HG02588 (cell line): ENCODE data around the gene YWHAQ.
A peak's percentile ranks its signal among the peaks of the same experiment; 100 is the strongest.
"Not testable (repeated sequence)": the region's sequence is repeated elsewhere in the genome, so short reads cannot be mapped to it uniquely, and the experiment has no call there.

ENCODE experiments used
- ATAC-seq: cut with Tn5 transposase; IDR thresholded peaks from one replicate; pipeline ENCODE4 v1.9.1; 2021; ENCODE audit warnings: mild to moderate bottlenecking, moderate library complexity; ENCODE audit not compliant: unreplicated experiment

YWHAQ gene

DNA sequence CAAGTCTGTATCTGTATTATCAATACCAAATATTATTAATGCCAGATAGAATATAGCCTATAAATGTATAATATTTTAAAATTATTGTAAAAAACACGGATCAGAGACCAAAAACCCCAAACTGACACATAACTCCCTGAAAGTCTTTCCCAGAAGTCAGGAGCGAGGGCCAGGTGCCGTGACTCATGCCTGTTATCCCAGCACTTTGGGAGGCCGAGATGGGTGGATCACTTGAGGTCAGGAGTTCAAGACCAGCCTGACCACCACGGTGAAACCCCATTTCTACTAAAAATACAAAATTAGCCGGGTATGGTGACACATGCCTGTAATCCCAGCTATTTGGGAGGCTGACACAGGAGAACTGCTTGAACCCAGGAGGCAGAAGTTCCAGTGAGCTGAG, 35.5 kb downstream of the YWHAQ start:
- ATAC-seq, result not testable (repeated sequence)

DNA sequence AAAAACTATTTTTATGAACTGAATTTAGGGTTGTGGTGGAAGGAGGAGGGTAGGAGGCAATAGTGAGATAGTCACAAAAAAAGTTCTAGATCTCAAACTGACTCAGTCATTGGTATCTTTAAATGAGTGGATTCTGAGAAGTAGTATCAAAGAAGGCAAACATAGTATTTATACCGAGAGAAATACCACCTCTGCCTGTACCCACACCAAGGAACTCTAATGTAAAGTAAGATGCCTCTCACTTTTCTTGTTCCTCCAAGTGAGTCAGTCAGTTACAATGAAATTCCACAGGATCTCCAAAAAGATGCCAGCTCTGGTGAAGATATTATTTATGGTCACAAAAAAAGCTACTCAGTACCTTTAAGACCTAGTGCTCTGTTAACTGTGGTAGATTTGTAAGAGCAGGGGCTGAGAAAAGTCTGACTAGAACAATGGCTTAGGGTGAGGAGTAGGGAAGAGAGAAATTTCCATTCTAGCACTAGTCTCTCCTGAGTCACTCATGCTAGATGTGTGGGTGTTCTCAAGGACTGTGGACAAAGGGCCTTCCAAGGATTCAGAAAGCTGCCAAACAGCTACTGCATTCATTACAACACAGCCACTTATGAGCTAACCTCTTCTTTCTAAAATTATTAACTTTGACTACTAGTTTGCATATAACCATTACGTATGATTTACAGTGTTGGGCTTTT, 36.3 kb downstream of the YWHAQ start:
- ATAC-seq, result no peak

DNA sequence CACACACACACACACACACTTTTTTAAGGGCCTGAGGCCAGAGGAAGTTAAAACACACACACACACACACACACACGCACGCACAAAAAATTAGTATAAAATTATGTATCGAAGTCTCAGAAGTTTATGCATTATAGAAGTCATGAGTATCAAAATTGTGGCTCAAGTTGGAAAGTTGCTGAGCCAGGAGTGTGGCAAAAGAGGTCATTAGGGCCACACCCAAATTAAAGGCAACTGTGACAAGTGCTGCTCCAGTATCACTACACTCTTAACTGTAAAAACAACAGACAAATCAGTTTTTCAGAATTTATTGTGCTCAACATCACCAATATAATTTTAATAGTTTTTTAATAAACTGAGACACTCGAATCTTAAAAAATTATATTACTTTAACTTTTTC, 36.9 kb downstream of the YWHAQ start:
- ATAC-seq, result no peak

DNA sequence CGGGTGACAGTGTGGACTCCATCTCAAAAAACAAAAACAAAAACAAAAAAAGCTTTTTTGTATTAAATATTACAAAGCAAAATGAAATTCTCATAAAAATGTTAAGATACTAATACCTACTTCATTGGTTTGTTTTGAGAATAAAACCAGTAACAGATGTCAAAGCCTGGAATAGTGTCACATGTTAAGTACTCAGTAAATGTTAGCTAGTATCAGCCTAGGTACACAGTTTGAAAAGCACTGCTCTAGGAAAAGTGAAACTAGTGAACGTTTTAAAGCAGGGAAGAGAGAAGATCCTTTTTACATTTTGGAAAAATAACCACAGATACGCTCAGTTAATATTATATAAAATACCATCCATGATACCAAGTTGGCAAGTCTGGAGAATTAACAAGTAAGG, 38.1 kb downstream of the YWHAQ start:
- ATAC-seq, result no peak

DNA sequence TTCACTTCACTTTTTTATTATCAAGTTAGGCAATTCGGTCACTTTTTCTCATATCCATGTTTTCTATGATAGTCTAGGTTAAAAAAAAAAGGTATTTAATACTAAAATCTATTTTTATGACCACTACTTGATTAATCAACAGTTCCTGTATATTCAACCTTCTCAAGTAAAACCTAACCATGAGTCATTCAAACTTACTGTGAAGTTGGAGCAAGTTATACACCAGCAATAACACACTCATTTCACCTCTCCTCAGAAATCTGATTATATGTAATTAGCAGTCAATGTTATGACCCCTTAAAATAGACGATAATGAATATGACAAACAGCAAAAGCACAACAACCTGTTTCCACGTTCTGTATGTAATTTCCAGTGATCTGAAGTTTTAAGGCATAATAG, 40.2 kb downstream of the YWHAQ start:
- no peak for ATAC-seq

DNA sequence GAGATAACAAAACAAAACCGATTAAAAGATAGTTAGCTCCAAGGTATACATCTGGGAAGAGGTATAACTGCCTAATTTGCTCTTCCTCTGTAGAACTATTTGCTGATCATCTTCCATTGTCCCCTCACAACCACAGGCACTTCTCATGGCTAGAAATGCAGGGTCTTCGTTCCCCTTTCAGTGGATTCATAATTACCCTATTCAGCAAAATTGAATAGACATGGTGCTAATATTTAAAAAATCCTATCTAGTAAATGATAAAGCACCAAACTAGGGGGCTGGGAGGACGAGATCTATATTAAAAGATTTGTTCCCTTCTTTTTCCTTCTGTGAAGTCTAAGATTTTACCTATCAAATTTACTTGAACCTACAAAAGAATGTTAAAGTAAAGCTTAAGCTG, 44.3 kb downstream of the YWHAQ start:
- no peak for ATAC-seq

DNA sequence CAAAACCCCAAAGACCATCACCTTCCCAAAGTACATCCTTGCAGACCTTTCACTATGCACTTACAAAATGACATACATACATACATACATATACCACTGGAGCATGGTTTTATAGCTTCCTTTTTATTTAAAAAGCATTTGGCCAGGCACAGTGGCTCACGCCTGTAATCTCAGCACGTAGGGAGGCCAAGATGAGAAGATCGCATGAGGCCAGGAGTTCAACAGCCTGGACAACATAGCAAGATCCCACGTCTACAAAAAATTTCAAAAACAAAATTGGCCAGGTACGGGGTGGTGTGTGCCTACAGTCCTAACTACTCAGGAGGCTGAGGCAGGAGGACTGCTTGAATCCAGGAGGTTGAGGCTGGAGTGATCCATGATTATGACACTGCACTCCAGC, 45.3 kb downstream of the YWHAQ start:
- ATAC-seq, result no peak

DNA sequence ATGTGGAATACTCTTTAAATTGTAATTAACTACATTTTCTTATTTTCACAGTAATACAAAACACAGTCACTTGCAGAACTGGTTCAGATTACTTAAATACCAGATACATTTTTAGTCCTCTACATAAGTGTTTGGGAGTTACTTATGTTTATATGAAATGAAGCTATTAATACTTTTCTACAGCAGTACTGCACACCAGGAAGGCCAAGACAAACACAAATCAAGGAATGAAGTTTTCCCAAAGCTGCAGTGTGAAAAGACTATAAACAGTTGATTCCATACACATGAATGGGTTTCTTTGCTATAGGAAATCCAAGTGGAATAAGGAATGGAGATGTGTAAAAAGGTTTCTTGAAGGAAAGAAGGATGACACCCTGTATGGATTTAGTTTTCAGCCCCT, 45.9 kb downstream of the YWHAQ start:
- not testable (repeated sequence) for ATAC-seq

DNA sequence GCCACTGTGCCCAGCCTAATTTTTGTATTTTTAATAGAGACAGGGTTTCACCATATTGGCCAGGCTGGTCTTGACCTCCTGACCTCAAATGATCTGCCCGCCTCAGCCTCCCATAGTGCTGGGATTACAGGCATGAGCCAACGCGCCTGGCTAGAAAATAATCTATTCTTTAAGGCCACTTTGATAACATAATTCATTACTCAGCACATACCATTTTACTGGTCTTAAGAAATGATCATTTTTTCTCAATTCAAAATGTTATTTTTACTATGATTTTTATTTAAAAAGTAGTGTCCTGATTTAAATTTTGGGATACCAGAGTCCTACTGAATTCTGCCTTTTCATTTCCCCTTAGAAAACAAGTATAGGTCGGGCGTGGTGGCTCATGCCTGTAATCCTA, 48.2 kb downstream of the YWHAQ start:
- no peak for ATAC-seq

DNA sequence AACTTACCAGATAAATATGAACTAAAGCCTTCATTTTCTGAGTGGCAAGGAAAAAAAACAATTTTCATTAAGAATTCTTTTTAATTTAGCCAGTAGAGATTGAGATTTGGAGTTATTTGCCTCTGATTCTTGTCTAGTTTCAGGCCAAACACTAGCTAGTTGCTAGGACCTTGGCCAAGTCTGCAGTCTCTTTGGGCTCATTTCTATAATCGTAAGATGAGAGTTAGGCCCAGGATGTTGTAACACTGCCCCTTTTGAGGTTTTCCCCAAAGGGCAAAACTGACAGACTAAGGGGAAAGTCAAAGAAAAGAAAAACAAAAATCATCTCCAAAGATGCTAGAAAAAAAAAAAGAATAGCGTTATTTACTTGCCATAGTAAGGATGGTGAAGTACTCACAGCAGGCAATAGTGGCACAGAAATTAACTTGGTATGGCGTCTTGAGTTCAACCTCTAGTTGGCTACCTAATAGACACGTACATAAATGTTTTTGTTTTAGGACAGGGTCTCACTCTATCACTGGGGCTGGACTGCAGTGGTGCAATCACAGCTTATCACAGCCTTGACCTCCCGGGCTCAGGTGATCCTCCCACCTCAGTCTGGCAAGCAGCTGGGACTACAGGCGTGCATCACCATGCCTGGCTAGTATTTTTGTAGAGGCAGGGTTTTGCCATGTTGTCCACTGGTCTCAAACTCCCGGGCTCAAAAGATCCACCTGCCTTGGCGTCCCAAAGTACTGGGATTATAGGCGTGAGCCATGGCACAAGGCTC, 52.1 kb downstream of the YWHAQ start:
- ATAC-seq, result no peak

DNA sequence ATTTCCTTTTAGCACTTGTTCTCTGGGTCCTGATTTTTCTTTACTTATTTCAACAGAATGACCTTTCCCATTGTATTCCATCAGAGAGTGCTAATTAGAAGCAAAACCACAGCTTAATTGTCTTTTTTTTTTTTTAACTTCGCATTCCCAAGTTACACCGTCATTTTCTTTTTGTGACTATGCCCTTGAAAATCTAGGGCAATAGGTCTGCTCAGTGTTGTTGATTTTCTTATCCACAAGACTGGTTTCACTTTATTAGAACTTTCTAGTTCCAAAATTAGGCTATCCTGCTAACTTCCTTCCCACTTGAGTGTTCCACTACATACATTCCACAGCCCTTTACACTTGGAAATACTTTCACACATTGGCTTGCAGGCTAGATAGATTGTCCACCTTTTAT, 56.5 kb downstream of the YWHAQ start:
- no peak for ATAC-seq

DNA sequence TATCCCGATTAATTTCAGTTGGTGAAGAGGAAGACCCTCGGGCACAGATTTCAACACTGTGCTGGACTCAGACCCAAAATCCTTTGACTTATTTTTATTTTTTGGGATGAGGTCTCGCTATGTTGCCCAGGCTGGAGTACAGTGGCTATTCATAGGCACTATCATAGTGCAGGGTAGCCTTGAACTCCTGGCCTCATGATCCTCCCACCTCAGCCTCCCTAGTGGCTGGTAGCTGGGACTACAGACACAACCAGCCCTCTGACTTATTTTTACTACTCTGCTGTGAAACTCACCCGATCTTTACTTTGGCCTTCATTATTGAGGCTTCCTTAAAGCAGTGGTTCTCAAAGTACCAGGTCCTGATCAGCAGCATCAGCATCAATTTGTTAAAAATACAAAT, 57.0 kb downstream of the YWHAQ start:
- ATAC-seq, result no peak

DNA sequence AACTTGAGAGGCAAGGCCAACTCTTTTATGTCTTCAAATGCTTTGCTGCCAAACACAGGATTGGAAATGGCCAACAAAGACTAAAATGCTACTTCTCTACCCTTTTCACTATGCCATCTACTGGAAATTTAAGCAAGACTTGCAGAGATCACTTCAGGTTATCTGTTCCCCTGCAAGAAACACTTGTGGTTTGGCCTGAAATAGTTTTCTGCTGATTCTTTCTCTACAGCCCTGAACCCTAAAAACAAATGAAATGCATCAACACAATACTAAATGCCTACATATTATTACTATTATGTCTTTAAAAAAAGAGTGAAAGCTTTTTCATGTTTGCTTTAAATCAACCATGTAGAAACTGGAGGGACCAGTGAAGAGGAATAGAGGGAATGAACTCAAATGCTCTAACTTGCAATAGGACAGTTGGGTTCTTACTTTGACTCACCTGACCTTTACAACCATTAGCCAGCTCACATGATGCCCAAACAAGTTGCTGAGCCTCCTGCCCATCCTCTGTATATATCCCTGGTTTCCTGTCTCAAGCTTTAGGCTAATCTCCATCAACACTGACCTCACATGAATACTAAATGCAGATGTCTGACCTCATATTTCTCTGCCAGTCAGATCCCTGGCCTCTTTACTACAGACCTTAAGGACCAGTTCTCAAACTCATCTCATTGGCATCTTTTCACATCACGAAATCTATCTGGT, 57.6 kb downstream of the YWHAQ start:
- ATAC-seq, result no peak

DNA sequence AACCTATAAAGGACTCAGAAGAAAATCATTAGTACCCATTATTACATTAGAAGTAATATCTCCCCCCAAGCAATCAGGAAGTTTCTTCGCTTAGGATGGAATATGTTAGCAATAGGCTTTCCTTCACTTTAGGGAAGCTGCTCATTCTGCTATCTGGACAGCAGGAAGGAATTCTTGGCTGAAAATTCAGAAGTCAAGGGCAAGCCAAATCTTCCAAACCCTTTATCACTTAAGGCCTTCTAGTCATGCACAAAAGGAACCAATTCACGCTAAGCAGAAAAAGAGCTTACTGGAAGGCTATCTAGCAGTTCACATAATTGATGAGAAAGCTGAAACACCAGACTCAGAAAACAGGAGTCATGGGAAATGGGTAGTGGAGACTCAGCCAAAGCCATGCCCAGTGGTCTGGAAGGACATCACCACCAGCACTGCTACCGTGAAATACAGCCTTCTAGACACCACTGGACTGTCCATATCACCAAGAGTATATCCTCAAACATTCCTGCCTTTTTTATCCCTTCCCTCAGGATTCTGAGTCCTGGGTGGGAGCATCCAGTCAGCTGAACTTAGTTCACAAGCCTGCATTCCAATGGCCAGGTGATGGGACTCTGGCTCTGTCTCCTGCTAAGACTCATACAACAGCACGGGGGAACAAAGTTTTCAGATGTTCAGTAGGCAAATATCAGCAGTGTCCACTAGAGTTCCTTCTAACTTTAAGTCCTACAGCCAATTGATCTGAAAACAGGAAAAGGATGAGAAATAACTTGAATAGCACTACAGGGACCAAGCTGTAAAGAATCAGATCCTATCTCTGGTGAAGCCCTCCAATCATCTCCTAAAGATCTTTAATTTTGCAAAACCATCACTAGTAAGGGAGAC, 60.4 kb downstream of the YWHAQ start:
- no peak for ATAC-seq

DNA sequence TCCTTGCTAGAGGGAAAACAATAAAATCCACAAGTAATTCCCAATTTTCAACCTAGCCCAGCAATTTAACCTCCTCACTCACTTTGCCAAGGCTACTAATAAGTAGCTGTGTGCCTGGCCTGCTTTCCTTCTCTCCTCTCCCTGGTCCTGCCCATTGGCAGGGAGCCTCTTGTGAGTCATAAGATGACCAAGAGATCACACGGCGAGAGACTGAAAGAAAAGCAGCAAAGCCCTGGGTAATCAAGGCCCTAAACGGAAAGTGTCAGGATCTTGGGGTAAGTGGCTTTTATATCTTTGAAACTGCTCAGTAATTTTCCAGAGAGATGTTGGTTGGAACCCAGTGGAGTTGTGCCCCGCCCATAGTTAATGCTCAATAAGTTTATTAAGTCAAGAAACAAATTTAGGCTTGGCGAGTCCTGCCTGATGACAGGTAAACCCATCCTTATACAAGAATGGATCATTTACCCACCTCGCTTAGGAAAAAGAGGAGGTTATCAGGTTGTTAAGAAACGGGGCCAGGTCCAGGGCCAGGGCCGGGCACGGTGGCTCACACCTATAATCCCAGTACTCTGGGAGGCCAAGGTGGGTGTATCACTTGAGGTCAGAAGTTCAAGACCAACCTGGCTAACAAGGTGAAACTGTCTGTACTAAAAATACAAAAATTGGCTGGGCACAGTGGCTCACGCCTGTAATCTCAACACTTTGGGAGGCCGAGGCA, 65.2 kb downstream of the YWHAQ start:
- ATAC-seq, result no peak

DNA sequence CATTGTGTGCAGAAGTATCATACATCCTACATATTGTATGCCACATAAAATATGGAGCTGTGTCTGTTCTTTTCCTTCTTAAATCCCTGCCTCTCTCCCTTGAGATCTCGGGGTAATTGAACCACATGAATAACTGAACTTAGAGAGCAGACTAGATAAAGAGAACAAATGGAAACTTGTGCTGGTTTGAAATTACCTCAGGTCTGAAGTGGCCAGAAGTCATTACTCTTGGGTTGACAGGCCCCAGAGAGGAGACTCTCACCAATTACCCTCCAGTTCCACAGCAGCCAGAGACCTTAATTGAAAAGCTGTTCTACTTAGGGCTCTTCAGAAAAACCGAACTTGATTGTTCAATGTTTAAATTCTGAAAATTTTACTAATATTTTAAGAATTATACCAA, 70.2 kb downstream of the YWHAQ start:
- no peak for ATAC-seq

DNA sequence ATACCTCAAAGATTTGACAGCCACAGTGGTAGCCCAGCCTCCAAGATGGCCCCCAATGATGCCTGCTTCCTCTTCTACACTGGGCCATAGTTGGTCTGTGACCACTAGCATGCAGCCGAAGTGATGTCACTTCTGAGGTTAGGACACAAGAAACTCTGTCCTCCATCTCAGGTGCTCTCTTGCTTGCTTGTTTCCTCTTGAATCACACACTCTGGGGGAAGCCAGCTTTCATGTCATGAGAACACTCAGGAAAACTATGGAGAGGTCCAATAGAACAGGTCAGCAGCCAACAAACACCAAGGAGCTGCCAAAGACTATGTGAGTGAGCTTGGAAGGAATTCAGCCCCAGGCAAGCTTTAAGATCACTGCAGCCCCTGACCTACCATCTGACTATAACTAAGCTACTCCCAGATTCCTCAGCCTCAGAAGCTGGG, 71.8 kb downstream of the YWHAQ start:
- ATAC-seq, result no peak

DNA sequence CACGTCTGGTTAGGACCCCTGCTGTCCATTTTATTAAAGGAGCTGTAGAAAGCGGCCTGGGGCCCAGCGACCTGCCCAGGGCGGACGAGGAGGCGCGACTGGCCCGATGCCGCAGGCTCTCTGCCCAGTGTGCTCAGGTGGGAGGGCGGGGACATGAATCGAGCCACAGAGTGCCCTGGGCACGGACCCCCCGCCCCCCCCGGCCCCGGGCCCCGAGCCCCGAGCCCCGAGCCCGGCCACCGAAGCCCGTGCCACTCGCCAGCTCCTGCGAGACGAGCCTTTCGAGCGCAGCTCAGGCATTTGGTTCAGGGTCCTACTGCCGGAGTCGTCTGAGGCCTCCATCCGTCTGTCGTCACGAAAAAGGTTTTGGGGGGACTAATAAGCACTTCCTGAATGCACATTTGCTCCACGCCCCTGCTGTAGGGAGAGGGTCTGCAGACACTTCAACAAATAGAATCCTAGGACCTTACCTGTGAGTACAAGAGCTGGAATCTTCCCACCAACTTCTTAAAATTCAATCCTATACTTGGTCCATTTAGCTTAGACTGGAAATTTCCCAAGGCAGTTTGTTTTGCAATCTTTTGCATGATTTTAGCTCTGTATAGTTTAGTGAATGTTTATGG, 74.6 kb downstream of the YWHAQ start:
- ATAC-seq, result no peak

DNA sequence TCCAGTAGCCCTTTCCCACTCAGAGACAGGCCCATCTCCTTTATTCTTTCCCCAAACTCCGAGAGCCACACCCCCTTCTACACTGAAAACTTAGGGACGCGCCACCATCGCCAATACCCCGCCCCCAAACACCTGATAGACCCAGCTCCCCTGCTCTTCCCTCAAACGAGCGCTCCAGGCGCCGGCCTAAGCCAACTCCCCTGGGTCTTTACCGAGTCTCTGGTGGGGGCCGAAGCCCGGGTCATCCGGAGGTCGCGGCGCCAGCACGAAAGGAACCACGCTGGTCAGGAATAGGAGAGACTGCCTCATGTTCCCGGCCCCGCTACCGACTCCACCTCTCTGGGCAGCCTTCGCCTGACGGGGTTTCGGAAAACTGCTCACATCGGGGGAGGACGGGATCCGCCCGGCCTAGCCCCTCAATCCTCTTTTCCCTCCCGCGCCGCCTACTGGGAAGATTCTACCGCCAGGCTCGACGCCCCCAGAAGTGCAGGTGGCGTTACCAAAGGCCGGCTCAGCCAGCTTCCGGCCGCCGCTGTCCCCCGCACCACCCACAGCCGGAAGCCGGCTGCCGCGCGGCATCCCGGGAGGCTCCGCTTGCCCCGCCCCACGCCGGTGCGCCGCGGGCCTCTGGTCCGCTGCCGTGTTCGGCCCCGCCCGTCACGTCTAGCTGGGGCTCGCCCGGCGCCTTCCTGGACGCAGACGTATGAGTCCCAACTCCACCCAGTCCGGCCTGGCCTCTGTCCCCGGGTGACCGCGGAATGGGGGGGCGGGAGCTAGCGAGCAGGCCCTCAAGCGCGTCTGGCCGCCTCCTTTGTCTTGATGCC, 75.3 kb downstream of the YWHAQ start, which contains the start of gene ADAM17:
TSS of gene ADAM17 (minus strand) at position 534 of the 824 bp plus-strand sequence. CDS start at position 309, 225 bp downstream.
- ATAC-seq, result peak; percentile 91
